NCI-H1092 treated with DMSO at 0.1 percent for 48 hours (cell line): ENCODE data around the gene MORN1.
A peak's percentile ranks its signal among the peaks of the same experiment; 100 is the strongest.

Experiments
- DNase-seq: peaks from one replicate; lab custom pipeline; 2025; lab: John Stamatoyannopoulos, UW

Gene MORN1

DNA sequence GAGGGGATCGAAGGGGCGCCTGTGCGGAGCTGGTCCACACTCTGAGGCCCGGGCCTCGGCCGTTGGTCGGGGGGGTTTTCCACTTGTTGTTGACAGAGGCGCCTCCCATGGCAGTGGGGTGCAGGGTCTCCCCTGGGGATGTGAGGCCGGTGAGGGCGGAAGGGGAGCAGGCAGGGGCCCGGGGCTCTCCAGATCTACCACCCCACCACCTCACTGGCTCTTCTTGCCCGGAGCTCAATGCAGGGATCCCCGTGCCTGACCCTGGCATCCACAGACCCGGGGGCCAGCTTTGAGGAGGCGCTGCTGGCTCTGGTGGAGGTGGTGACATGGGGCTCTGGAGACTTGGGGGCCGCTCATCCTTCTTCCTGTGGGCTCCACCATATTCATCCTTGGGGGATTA is 28.1 kb upstream of the MORN1 start:
- DNase-seq, result no peak

DNA sequence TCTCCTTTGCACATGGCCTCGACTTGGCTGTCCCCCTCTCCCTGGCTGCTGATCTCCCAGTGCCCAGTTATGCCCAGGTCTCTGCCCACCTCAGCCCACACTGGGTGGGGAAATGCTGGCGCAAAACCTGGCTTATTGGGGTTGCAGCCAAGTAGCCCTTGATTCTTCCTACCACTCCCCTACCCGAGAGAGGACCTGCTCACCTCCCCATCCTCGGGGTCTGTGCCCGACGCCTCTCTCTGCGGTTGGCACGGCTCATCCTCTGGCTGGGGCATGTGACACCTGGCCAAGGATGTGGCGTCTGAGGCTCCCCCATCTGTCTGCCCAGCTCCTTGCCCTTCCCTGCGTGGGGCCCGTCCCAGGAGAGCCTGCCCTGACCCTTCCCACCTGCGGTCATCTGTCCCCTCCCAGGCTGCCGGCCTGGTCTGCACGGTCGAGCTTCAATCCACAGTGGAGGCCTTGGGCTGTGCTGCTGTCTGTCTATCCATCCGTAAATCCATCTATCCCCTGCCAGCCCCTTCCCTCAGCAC is 27.5 kb upstream of the MORN1 start:
- no peak for DNase-seq

DNA sequence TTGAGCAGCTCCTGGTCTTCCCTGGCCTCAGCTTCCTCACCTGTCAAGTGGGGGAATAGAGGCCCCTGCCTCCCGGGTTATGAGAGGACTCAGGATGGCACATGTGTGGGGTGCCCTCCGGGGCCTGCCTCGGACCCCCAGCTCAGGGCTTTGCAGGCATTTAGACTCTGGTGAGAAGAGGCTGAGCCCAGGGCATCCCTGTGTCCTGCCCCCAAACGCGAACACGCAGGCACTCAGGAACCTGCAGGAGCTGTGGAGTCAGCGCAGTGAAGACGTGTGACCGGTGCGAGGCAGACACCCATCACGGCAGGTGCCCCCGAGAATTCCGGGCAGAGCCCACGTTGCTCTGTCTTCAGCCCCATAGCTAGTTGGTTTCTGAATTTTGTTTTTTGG is 26.5 kb upstream of the MORN1 start:
- DNase-seq, result no peak

DNA sequence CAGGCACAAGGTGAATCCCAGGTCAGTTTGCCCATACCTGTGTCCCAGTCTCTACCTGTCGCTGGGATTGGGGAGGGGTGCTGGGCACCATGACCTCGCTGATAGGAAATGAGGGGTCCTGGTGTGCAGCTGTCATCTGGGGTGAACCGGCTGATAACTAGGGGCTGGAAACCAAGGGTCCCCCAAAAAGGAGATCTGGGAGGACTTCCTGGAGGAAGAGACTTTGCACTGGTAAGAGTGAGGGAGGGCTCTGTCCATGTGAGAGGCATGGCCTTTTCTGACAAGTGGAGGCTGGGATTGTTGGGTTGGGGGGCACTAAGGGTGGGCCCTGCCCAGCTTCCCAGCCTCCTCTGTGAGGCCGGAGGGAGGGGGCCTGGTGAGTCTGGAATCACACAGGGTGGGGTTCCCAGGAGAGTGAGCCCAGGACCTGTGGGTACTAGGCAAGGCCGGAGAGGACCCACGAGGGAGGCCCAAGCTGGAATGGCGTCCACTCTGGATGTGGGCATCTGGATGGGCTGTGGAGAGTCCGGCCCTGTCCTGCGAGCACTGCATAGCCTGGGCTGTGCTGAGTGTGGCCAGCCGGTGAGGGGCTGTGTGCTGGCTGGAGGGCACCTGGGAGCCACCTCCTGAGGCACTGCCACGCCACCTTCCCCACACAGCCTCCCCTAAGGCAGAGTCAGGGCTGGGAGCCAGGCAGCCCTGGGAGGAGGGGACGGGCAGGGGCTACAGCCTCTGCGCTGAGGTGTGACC is 25.9 kb upstream of the MORN1 start:
- DNase-seq, result no peak

- DNase-seq, result no peak
These were observed 25.0 kb upstream of the MORN1 start for GRCh38 chr1:2416403-2416802.

- DNase-seq, result no peak
These were observed 24.5 kb upstream of the MORN1 start for GRCh38 chr1:2415801-2416208.

DNA sequence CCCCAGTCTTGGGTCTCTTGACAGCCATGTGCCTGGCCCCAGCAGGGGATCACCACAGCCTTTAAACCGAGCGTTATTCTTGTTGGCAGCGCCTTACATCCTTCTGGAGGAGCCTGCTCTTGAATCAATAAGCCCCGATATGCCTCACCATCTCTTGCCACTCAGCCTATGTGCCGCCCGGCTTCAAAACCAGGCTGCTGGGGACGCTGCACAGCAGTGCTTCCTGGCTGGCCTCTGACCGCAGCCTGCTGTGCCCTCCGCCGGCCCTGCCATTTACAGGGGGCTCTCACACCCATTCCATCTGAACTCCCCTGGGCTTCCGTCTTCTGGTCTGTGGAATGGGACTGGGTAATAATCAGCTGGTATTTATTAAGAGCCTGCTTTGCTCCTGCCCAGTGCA is 24.0 kb upstream of the MORN1 start:
- no peak for DNase-seq

DNA sequence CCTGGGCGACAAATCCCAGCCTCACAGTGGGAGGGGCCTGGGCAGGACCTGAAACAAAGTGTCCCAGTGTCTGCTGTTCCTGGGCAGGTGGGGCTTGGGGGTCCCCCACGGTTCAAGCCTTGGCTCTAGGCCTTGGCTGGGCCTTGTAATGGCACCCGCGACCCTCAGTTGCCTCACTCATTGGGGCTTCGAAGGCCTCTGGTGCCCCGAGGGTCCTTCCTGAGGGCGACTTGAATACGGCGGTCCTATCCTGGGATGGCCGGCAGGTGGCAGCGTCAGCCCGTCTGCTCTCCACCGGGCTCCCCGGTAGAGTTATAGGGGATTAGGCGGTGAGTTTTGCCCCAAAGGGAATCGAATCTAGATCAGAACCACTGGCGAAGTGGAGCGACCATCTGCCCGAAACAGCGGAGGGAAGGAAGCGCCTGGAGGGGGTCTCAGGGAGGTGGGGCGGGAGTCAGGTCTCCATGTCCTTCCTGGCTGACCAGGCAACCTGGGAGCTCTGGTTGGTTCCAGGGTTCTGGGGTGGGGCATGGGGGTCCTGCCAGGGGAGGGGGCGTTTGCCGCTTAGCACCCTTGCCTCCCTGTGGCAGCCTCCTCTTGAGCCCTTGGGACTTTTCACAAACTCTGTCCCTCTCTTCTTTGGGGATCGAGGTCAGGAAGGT is 23.1 kb upstream of the MORN1 start:
- DNase-seq, result peak; percentile 16

GRCh38 chr1:2413495-2414296 is 22.3 kb upstream of the MORN1 start:
- no peak for DNase-seq

- DNase-seq, result no peak
These were observed 21.6 kb upstream of the MORN1 start for GRCh38 chr1:2412773-2413494.

DNA sequence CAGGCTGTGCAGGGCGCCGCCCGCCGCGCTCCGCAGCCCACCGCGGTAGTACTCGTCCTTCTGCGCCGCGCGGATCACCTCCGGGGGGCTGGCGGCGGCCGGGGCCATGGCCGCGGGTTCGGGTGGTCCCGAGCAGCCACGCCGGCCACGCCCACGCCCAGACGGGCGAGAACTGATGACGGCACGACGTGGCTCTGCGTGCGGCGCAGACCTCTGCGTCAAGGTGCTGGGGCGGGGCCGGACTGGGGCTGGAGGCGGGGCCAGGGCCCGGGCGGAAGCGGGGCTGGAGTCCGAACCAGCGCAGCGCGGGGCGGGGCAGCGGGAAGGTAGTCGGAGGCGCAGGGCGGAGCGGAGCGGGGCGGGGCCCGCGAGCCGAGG is 21.0 kb upstream of the MORN1 start, which contains the start of gene PEX10:
TSS of gene PEX10 (minus strand) at position 170 of the 378 bp plus-strand sequence. CDS start at position 108, 62 bp downstream.
- DNase-seq, result peak; percentile 89

- DNase-seq, result no peak
These were observed 20.5 kb upstream of the MORN1 start for GRCh38 chr1:2411801-2412394.

- no peak for DNase-seq
These were observed 18.4 kb upstream of the MORN1 start for GRCh38 chr1:2409745-2410144.

- no peak for DNase-seq
These were observed 17.5 kb upstream of the MORN1 start for GRCh38 chr1:2408859-2409276.

- no peak for DNase-seq
These were observed 17.1 kb upstream of the MORN1 start for GRCh38 chr1:2408456-2408855.

- no peak for DNase-seq
These were observed 16.6 kb upstream of the MORN1 start for GRCh38 chr1:2407991-2408275.

- no peak for DNase-seq
These were observed 16.0 kb upstream of the MORN1 start for GRCh38 chr1:2407166-2407990.

- no peak for DNase-seq
These were observed 15.2 kb upstream of the MORN1 start for GRCh38 chr1:2406451-2407041.

- no peak for DNase-seq
These were observed 14.4 kb upstream of the MORN1 start for GRCh38 chr1:2405588-2406295.
